Activated naive CD4-positive, alpha-beta T cell treated with anti-CD3 and anti-CD28 coated beads, Interleukin-2, amount 10 ng/mL, durations not matched to agents 5 hours and 36 hours (primary cell): ENCODE measurements around the gene TSG101. TPM values are rescaled to one million over a fixed set of nuclear protein-coding genes. Genes with fewer than 3 reads are reported as not detected.

Experiments used
- total RNA-seq, 2 experiments: library from RNA; stranded (reverse); gene quantifications; one replicate each; pipeline ENCODE4 v1.2.3, GENCODE V29; 2021

TSG101 gene
- 10 to 100 TPM; 31.3 to 31.9 TPM for total RNA-seq

GRCh38 chr11:18526521-18527296 lies at the start of gene TSG101:
TSS of gene TSG101 (minus strand) at chr11:18526942. CDS start at chr11:18526816, 126 bp downstream.

GRCh38 chr11:18455686-18456372 lies 70.9 kb downstream of the TSG101 start, which contains the start of gene LDHAL6A:
TSS of gene LDHAL6A (plus strand) at chr11:18455856. CDS start at chr11:18456681, 825 bp downstream.

Other genes starting within 250 kb of the TSG101 start
- 10 to 100 TPM; 14.8 to 17.5 TPM for gene HPS5, start 204.8 kb downstream of the TSG101 start, total RNA-seq
- gene GTF2H1, start 204.4 kb downstream of the TSG101 start, total RNA-seq = 10 to 100 TPM; 43.6 to 48.2 TPM
- gene LDHA, start 132.4 kb downstream of the TSG101 start, total RNA-seq = 100 to 1,000 TPM; 874 to 875 TPM
- gene LDHC, start 114.6 kb downstream of the TSG101 start, total RNA-seq = not detected
- gene LDHAL6A, start 71.1 kb downstream of the TSG101 start, total RNA-seq = under 1 TPM in 1 of 2 experiments, not detected in 1; 0.22 TPM
- gene UEVLD, start 61.8 kb upstream of the TSG101 start, total RNA-seq = 10 to 100 TPM; 12.1 to 12.2 TPM
- gene MISFA, start 72.8 kb upstream of the TSG101 start, total RNA-seq = under 1 TPM; 0.66 to 0.79 TPM
- 10 to 100 TPM; 25.0 to 26.6 TPM for gene SPTY2D1, start 107.4 kb upstream of the TSG101 start, total RNA-seq
- 1 to 10 TPM; 1.5 to 2.3 TPM for gene TMEM86A, start 171.8 kb upstream of the TSG101 start, total RNA-seq
- 1 to 10 TPM in 1 of 2 experiments, under 1 TPM in 1; 0.34 to 1.2 TPM for gene IGSF22, start 199.2 kb upstream of the TSG101 start, total RNA-seq